ENCODE data around the gene FST.

- no peak for TF ChIP-seq EGR1 (IDR thresholded peaks at IDR 0.05; ENCODE audit: borderline replicate concordance in 1 of 2, low read depth in 2 of 2, low read length in 2 of 2)
- no peak for TF ChIP-seq ELK1 (IDR thresholded peaks at IDR 0.05; ENCODE audit: low read depth, low read length)
- no peak for TF ChIP-seq REST (IDR thresholded peaks at IDR 0.05; ENCODE audit: low read depth, low read length)
- TF ChIP-seq BCL3 (IDR thresholded peaks at IDR 0.05; ENCODE audit: borderline replicate concordance, insufficient read depth, low read depth, low read length, poor library complexity, severe bottlenecking) = no peak
- TF ChIP-seq MYC (IDR thresholded peaks at IDR 0.05; ENCODE audit: insufficient read depth, insufficient read length, insufficient replicate concordance, low read length, severe bottlenecking) = no peak
- TF ChIP-seq SKIL (IDR thresholded peaks at IDR 0.05; ENCODE audit: low read depth, poor library complexity, severe bottlenecking) = no peak
- TF ChIP-seq SMARCA5 (IDR thresholded peaks at IDR 0.05) = no peak
- TF ChIP-seq POLR2A (IDR thresholded peaks at IDR 0.05; ENCODE audit: low read depth, low read length) = no peak
- TF ChIP-seq IRF4 (IDR thresholded peaks at IDR 0.05; ENCODE audit: low read depth, low read length) = no peak
- no peak for TF ChIP-seq NR2C2 (IDR thresholded peaks at IDR 0.05; ENCODE audit: borderline replicate concordance, control insufficient read depth, insufficient read length, low read depth)
- no peak for TF ChIP-seq USF2 (IDR thresholded peaks at IDR 0.05; ENCODE audit: borderline replicate concordance, low read depth, low read length)
- no peak for TF ChIP-seq MAX (IDR thresholded peaks at IDR 0.05; ENCODE audit: low read depth, low read length)
- no peak for TF ChIP-seq USF1 (IDR thresholded peaks at IDR 0.05; ENCODE audit: borderline replicate concordance, extremely low read length, insufficient read depth, low read depth, low read length)
Observed at GRCh38 chr5:53507013-53507412, 26.6 kb downstream of the FST start.

All from GM12878 (cell line).